BE2C (cell line): Measurements from ENCODE around the gene MEAF6.
A peak's percentile ranks its signal among the peaks of the same experiment; 100 is the strongest.

ENCODE experiments used
- DNase-seq: peaks from one replicate; pipeline ENCODE4 v3.0.0-alpha.2; 2020
- H3K27me3 ChIP-seq: fragments of 250-450 bp; sonication (Bioruptor Pico); 2 replicates; pipeline ENCODE4 v1.5.1; 2020; ENCODE audit warnings: mild to moderate bottlenecking
- H3K36me3 ChIP-seq: fragments of 250-450 bp; sonication (Bioruptor Pico); 2 replicates; pipeline ENCODE4 v1.5.1; 2020; ENCODE audit warnings: mild to moderate bottlenecking
- H3K4me1 ChIP-seq: fragments of 250-450 bp; sonication (Bioruptor Pico); 2 replicates; pipeline ENCODE4 v1.5.1; 2020
- H3K4me3 ChIP-seq: 2 replicates; pipeline ENCODE4 v1.5.1; 2011; ENCODE audit warnings: low read depth, low read length
- H3K9me3 ChIP-seq: fragments of 250-450 bp; sonication (Bioruptor Pico); 2 replicates; pipeline ENCODE4 v1.5.1; 2020
- CTCF ChIP-seq: IDR thresholded peaks from 2 replicates; pipeline ENCODE4 v1.5.1; 2012; ENCODE audit warnings: mild to moderate bottlenecking, low read depth, low read length

MEAF6 gene

GRCh38 chr1:37495875-37496274, 18.7 kb downstream of the MEAF6 start:
- H3K9me3 ChIP-seq: no peaks in the 10 kb centered on the region
- no peak for DNase-seq
- no peaks in the 10 kb centered on the region for H3K27me3 ChIP-seq
- H3K4me1 ChIP-seq: no peaks in the 10 kb centered on the region; the same call in 1 of the 2 replicates
- no peak overlapping the region for H3K4me3 ChIP-seq
- no peak for TF ChIP-seq CTCF
- peaks cover 5% of the 10 kb centered on the region; the same call in 1 of the 2 replicates for H3K36me3 ChIP-seq

- Histone ChIP-seq H3K4me3 (no peak overlapping the region), H3K27me3 (no peaks in the 10 kb centered on the region), H3K4me1 (no peaks in the 10 kb centered on the region; the same call in 1 of the 2 replicates), H3K9me3 (no peaks in the 10 kb centered on the region), H3K36me3 (no peaks in the 10 kb centered on the region)
- no peak for DNase-seq
- TF ChIP-seq CTCF: no peak
Observed at GRCh38 chr1:37493336-37494098, 21.0 kb downstream of the MEAF6 start.

GRCh38 chr1:37487619-37487984, 27.0 kb downstream of the MEAF6 start:
- Histone ChIP-seq H3K9me3 (no peaks in the 10 kb centered on the region), H3K27me3 (no peaks in the 10 kb centered on the region), H3K36me3 (no peaks in the 10 kb centered on the region), H3K4me1 (no peaks in the 10 kb centered on the region), H3K4me3 (no peak overlapping the region)
- no peak for TF ChIP-seq CTCF
- DNase-seq: no peak

GRCh38 chr1:37486680-37487618, 27.6 kb downstream of the MEAF6 start:
- H3K4me3 ChIP-seq: no peak overlapping the region
- H3K4me1 ChIP-seq: no peaks in the 10 kb centered on the region
- no peaks in the 10 kb centered on the region for H3K36me3 ChIP-seq
- H3K27me3 ChIP-seq: no peaks in the 10 kb centered on the region
- DNase-seq: peak; percentile 67
- TF ChIP-seq CTCF: peak; percentile 85
- H3K9me3 ChIP-seq: no peaks in the 10 kb centered on the region

GRCh38 chr1:37485902-37486679, 28.5 kb downstream of the MEAF6 start:
- DNase-seq: no peak
- no peaks in the 10 kb centered on the region for H3K4me1 ChIP-seq
- TF ChIP-seq CTCF: no peak
- H3K27me3 ChIP-seq: no peaks in the 10 kb centered on the region
- H3K36me3 ChIP-seq: peaks cover 6% of the 10 kb centered on the region; the same call in 1 of the 2 replicates
- H3K4me3 ChIP-seq: no peak overlapping the region
- no peaks in the 10 kb centered on the region for H3K9me3 ChIP-seq
